C4-2B (cell line): ENCODE measurements around the gene TRIM14.
A peak's percentile ranks its signal among the peaks of the same experiment; 100 is the strongest.

Experiments used
- H3K27ac ChIP-seq: fragments of 450-650 bp; 2 replicates; pipeline ENCODE4 v1.5.1; 2017
- ZFX ChIP-seq: fragments of 450-650 bp; IDR thresholded peaks from 2 replicates; pipeline ENCODE4 v1.6.1; 2017
- TF ChIP-seq, protein P1 (sequence below): fragments of 450-650 bp; conservative IDR thresholded peaks from 2 replicates; pipeline ENCODE4 v1.5.1; 2017; ENCODE audit warnings: mild to moderate bottlenecking

TRIM14 gene

DNA sequence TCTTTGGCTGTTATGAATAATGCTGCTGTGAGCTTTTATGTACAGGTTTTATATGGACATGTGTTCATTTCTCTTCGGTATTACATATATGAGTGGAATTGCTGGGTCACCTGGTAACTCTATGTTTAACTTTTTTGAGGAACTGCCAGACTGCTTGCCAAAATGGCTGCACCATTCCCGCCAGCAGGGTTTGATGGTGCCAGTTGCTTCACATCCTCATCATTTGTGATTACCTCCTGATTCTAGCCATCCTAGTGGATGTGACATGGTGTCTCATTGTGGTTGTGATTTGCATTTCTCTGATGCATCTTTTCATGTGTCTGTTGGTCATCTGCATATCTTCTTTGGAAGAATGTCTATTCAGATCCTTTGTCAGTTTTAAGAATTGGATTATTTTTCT is 51.8 kb downstream of the TRIM14 start:
- no peak overlapping the region for H3K27ac ChIP-seq
- TF ChIP-seq ZFX = no peak
- TF ChIP-seq, protein P1, sequence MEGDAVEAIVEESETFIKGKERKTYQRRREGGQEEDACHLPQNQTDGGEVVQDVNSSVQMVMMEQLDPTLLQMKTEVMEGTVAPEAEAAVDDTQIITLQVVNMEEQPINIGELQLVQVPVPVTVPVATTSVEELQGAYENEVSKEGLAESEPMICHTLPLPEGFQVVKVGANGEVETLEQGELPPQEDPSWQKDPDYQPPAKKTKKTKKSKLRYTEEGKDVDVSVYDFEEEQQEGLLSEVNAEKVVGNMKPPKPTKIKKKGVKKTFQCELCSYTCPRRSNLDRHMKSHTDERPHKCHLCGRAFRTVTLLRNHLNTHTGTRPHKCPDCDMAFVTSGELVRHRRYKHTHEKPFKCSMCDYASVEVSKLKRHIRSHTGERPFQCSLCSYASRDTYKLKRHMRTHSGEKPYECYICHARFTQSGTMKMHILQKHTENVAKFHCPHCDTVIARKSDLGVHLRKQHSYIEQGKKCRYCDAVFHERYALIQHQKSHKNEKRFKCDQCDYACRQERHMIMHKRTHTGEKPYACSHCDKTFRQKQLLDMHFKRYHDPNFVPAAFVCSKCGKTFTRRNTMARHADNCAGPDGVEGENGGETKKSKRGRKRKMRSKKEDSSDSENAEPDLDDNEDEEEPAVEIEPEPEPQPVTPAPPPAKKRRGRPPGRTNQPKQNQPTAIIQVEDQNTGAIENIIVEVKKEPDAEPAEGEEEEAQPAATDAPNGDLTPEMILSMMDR = no peak

DNA sequence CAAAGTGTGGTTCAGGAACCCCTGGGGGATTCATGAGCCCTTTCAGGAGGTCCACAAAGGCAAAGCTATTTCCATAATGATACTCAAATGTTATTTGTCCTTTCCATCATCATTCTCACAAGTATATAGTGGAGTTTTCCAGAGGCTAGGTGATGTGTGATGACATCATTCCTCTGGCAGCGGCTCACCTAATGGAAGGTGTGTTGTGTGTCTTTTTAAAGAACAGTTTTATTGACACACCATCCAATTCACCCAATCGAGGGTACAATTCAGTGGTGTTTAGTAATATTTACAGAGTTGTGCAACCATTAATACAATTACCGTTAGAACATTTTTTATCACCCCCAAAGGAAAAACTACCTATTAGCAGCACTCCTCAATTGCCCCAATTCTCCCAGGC is 52.8 kb downstream of the TRIM14 start:
- TF ChIP-seq, protein P1 = no peak
- no peak for TF ChIP-seq ZFX
- no peak overlapping the region for H3K27ac ChIP-seq

DNA sequence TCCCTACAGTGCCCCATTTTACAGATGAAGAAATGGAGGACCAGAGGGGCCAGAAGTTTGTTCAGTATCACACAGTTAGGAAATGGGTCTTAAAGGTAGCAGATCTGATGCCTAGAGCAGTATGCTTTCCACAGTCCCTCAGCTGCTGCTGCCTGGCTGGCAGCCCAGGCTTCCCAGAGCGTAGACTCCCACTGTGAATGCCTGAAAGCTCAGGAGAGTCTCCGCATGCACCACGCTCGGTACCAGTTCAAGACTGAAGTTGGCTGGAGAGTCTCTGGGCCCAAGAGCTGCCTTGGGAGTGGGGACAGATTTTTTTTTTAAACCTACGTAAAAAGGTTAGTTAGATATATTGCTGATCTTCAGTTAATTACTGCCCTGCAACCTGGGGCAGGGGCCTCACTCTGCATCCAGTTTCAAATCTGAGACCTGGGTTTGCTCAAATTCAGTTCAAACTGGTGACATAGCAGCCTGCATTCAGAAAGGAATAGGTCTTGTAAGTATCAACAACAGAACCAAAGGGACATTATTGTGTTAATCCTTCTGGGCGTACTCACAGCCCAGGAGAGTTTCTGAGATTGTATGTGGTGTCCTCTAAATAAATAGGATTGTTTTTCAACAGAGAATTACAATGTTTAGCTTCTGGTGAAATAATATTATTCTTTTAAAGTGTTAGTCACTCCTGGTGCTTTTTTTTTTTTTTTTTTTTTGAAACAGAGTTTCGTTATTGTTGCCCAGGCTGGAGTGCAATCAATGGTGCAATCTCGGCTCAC is 54.2 kb downstream of the TRIM14 start:
- H3K27ac ChIP-seq = no peak overlapping the region
- TF ChIP-seq, protein P1 = no peak
- no peak for TF ChIP-seq ZFX

DNA sequence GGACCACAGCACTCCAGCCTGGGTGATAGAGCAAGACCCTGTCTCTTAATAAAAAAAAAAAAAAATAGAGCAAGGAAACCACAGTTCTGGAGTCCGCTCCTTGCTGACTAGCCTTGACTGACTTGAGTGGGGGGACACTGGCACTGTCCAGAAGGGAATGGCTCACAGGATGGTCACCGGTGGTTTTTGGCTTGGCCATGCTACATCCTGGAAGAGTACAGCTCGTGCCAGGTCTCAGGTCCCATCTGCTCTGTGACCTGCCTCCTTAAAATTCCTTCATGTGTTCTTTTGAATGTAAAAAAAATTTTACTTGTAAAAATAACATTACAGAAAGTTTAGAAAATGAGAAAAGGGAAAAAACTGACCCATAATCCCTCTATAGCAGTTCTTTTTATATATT is 56.9 kb downstream of the TRIM14 start:
- TF ChIP-seq, protein P1 = no peak
- TF ChIP-seq ZFX = no peak
- peak overlapping the region; percentile 44 for H3K27ac ChIP-seq

DNA sequence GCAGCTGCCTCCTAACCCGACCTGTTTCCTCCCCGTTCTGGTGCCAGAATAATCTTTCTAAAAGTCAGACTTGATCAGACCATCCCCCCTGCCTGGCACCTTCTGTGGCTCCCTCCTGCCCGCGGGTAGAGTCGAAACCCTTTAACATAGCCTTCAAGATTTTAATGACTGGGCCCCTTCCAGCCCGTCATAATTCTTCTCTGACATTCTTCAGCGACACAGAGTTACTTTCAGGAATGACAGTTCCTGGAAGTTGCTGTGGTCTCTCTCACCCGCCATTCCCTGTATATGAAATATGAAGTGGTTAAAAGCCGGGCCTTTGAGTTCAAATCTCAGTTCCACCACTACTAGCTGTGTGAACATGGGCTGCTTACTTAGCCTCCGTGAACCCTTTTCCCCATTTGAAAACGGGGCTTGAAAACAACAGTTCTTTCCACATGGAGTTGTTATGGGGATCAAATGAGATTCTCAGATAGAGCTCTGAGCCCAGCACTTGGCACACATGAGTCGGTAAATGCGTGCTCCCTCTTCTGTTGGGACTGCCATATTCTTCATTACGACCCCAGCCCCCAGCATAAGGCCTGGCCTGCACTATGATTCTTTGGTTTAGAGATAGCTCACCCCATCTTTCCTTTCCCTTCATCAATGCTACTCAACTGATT is 61.8 kb downstream of the TRIM14 start:
- H3K27ac ChIP-seq = peak overlapping the region; percentile 82
- no peak for TF ChIP-seq ZFX
- TF ChIP-seq, protein P1 = no peak

DNA sequence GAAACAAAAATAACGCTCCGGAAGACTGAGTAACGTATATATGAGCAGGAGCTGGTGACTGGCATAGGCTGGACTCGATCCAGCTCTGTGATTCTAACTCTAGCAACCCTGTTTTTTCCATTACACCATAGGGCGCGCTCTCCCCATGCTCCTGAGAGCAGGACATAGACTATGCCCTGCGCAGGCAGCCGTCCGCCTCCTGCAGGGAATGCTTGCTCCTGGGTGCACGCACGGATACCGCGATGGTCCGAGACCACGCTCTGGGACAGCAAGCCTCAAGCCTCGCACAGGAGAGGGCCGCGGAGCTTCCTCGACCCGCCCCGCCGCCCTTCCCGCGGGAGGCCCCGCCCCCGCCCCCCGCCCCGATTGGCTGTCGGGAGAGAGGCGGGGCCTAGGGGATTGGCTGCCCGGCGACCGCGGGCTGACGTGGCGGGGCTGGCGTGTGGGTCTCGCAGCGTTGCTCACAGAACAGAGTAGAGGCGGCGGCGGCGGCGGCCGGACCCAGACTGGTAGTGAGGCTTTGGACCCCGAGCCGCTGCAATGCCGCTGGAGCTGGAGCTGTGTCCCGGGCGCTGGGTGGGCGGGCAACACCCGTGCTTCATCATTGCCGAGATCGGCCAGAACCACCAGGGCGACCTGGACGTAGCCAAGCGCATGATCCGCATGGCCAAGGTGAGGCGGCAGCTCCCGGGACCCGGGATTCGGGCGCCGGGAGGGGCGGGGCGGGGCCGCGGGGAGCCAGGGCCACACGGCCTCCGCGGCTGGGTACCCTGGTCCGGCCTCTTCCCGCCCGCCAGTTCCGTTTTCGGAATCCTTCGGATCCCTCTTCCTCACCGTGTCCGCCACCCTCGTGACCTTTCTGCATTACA is 62.5 kb downstream of the TRIM14 start, which contains the start of gene NANS:
NANS (plus strand) TSS at position 464 of the 869 bp plus-strand sequence; CDS start at position 541, 77 bp downstream.
- peak within 1 kb of the TSS; percentile 82 for H3K27ac ChIP-seq
- no peak for TF ChIP-seq ZFX
- TF ChIP-seq, protein P1 = no peak
